NOMO-1 (cell line): ENCODE results near the gene PLAGL2.
"Not testable (repeated sequence)": the region's sequence is repeated elsewhere in the genome, so short reads cannot be mapped to it uniquely, and the experiment has no call there.

Experiments
- DNase-seq, 2 experiments: peaks; one replicate each; lab custom pipeline; 2025; ENCODE audit not compliant: unreplicated experiment in 2 of 2; lab: John Stamatoyannopoulos, UW

Gene PLAGL2

DNA sequence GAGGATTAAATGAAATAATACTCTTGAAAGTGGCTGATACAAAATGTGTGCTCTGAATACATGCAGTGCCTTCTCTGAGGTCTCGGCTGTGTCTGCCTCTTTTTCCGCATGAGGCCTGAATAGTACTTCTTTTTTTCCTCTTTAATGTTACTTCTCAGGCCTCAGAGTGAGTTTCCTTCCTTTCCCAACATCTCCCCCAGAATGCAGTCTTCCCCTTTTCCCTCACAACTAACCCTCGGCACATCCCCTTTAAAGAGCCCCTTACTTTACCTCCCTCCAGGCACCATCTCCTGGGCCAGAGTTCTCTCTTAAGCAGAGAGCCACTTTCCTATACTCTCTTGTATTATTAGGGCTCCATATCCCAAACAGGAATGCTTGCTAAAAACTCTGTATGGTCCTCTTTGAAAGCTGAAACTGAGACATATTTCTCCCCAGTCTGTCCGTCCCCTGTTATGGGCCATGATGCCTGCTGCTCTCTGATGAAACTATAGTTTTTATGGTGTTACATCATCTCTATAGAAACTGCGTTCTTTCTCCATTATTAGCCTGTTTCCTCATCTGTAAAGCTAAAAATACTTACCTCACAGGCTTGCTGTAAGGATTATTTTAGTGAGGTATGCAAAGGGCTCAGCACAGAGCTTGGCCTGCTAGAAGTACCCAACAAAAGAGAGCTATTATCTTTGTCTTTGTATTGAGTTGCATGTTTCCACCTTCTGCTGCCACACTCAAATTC, 2.3 kb downstream of the PLAGL2 start:
- peak; percentile 45 to 95 for DNase-seq

GRCh38 chr20:32204205-32205109, 3.1 kb downstream of the PLAGL2 start:
- no peak for DNase-seq

- no peak for DNase-seq
These were observed 4.0 kb downstream of the PLAGL2 start for GRCh38 chr20:32203356-32204204.

GRCh38 chr20:32201977-32202363, 5.6 kb downstream of the PLAGL2 start:
- no peak for DNase-seq

DNA sequence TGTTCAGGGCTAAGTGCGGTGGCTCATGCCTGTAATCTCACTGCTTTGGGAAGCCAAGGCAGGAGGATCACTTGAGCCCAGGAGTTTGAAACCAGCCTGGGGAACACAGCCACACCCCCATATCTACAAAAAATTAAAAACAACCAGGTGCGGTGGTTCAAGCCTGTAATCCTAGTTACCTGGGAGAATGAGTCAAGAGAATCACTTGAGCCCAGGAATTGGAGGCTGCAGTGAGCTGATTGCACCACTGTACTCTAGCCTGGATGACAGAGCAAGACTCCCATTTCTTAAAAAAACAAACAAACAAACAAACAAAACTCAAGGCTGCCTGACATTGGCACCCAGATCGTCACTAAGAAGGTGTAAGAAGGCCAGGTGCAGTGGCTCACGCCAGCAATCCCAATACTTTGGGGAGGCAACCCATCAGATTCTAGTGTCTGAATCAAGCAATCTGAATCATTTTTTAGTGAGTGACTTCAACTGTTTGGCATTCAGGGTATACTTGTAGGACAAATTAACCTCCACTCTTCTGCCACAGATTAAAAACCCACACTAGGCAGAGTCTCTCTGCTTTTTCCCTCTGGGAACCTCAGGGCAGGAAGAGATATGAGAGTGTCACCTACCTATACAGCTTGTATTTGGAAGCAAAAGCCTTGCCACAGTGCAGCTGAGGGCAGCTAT, 6.1 kb downstream of the PLAGL2 start:
- DNase-seq = no peak

GRCh38 chr20:32199006-32199405, 8.5 kb downstream of the PLAGL2 start:
- no peak for DNase-seq

DNA sequence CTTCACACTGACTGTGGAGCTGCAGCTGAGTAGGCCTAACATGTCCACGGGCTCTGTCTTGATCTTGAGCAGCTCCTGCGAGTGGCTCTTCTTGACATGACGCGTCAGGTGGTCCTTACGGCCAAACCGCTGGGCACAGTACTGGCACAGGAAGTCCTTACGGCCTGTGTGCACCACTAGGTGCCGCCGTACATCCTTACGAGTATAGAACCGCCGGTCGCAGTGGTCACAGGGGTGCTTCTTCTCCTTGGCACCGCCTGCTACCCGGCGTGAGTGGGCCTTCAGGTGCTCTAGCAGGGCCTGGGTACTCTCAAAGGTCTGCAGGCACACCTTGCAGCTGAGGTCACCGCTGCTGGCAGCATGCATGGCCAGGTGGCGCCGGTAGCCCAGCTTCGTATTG, 10.4 kb downstream of the PLAGL2 start:
- DNase-seq = not testable (repeated sequence)

- DNase-seq = not testable (repeated sequence)
These were observed 10.9 kb downstream of the PLAGL2 start for GRCh38 chr20:32196613-32197012.

- no peak for DNase-seq
These were observed 12.0 kb downstream of the PLAGL2 start for GRCh38 chr20:32195581-32195980.

DNA sequence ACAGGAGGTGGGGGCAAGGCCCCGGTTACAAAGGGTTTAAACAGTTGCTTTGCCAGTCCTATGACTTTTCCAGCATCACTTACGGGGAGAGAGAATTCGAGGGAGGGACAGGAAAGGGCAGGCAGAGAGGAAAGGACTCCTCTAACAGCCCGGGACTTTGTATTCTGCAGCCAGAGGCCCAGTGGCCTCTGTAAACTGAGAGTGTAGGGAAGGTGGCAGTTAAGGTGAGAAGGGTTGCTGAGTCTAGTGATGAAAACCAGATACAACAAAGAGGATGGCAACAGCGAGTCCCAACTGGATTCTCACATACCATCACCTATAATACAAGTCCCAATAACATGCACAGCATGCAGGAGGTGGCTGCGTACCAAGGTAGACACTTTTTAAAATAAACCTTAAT, 13.5 kb downstream of the PLAGL2 start:
- DNase-seq = no peak

- not testable (repeated sequence) for DNase-seq
These were observed 14.2 kb downstream of the PLAGL2 start for GRCh38 chr20:32193336-32193735.

- no peak for DNase-seq
These were observed 14.8 kb downstream of the PLAGL2 start for GRCh38 chr20:32192698-32193097.

DNA sequence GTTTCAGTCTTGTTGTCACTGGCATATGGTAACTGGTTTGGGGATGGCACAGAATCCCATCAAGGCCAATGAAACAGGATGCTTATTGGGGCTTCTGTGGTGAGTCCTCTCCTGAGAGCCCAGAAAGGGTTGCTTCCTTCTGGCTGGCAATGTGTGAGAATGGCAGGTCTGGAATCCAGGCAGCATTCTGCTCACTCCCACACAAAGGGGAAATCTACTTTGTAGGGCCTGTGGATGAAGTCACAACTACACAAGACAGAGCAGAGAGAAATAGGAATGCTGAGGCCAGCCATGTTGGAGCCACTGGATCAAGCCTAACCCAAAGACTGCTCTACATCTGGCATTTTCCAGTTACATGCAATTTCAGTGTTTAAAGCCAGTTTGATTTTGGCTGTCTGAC, 15.7 kb downstream of the PLAGL2 start:
- no peak for DNase-seq

- DNase-seq = no peak
These were observed 16.1 kb downstream of the PLAGL2 start for GRCh38 chr20:32191422-32191821.

- DNase-seq = no peak
These were observed 16.7 kb downstream of the PLAGL2 start for GRCh38 chr20:32190616-32191415.

GRCh38 chr20:32189691-32190615, 17.6 kb downstream of the PLAGL2 start:
- DNase-seq = no peak

GRCh38 chr20:32189123-32189410, 18.5 kb downstream of the PLAGL2 start:
- DNase-seq = no peak

GRCh38 chr20:32188376-32189122, 19.0 kb downstream of the PLAGL2 start:
- DNase-seq = no peak
